Bronchial epithelial cell (primary cell): ENCODE results near the gene LAMB4. TPM values are rescaled to one million over a fixed set of nuclear protein-coding genes. Genes with fewer than 3 reads are reported as not detected.

Experiments
- DNase-seq: peaks from one replicate; pipeline ENCODE4 v3.0.0-alpha.2; 2010; ENCODE audit warnings: low read depth
- FAIRE-seq: peaks from 2 replicates; lab custom pipeline; 2011; peaks lifted over from hg19 to GRCh38; lab: Jason Lieb, UNC
- H3K27me3 ChIP-seq: 2 replicates; pipeline ENCODE4 v1.5.1; 2011; ENCODE audit warnings: low read length; ENCODE audit not compliant: control insufficient read depth, insufficient read depth
- H3K36me3 ChIP-seq: 2 replicates; pipeline ENCODE4 v1.5.1; 2011; ENCODE audit warnings: low read length; ENCODE audit not compliant: control insufficient read depth, insufficient read depth
- H3K4me3 ChIP-seq: 2 replicates; pipeline ENCODE4 v1.5.1; 2011; ENCODE audit warnings: mild to moderate bottlenecking, low read depth, low read length, control low read depth
- CTCF ChIP-seq: IDR thresholded peaks from 2 replicates; pipeline ENCODE4 v1.5.1; 2011; ENCODE audit warnings: mild to moderate bottlenecking, moderate library complexity, low read length, control low read depth, inconsistent platforms; ENCODE audit not compliant: insufficient read depth, severe bottlenecking
- total RNA-seq: library from RNA; depleted of rRNA; stranded (reverse); fragments of >200 nt; gene quantifications from 2 replicates; pipeline ENCODE4 v1.2.1, GENCODE V29; 2014

Gene LAMB4
- total RNA-seq = under 0.01 and 0.13 TPM in 2 replicates

GRCh38 chr7:108130261-108130660, at the start of gene LAMB4:
Gene LAMB4, minus strand, starts transcription at chr7:108130361. Its CDS starts 7,197 bp downstream, at chr7:108123164.
- no peak for TF ChIP-seq CTCF
- H3K36me3 ChIP-seq = no peaks in the 10 kb centered on the region
- DNase-seq = no peak
- H3K27me3 ChIP-seq = no peaks in the 10 kb centered on the region
- no peak within 1 kb of the TSS for H3K4me3 ChIP-seq
- FAIRE-seq = no peak

GRCh38 chr7:108178398-108178797, 48.2 kb upstream of the LAMB4 start:
- Histone ChIP-seq H3K4me3 (no peak overlapping the region), H3K36me3 (no peaks in the 10 kb centered on the region), H3K27me3 (no peaks in the 10 kb centered on the region)
- FAIRE-seq = no peak
- TF ChIP-seq CTCF = no peak
- no peak for DNase-seq

- no peak for TF ChIP-seq CTCF
- DNase-seq (no peak), FAIRE-seq (no peak)
- no peak overlapping the region for H3K4me3 ChIP-seq
- H3K27me3 ChIP-seq = peaks cover 1% of the 10 kb centered on the region
- no peaks in the 10 kb centered on the region for H3K36me3 ChIP-seq
Observed at GRCh38 chr7:108171164-108171563, 41.0 kb upstream of the LAMB4 start.

- no peak overlapping the region for H3K4me3 ChIP-seq
- H3K36me3 ChIP-seq = no peaks in the 10 kb centered on the region
- no peak for DNase-seq
- FAIRE-seq = no peak
- H3K27me3 ChIP-seq = peaks cover 1% of the 10 kb centered on the region
- TF ChIP-seq CTCF = no peak
Observed at GRCh38 chr7:108170251-108170650, 40.1 kb upstream of the LAMB4 start.

- no peak for DNase-seq
- H3K4me3 ChIP-seq = no peak overlapping the region
- peaks cover 1% of the 10 kb centered on the region for H3K27me3 ChIP-seq
- TF ChIP-seq CTCF = no peak
- FAIRE-seq = no peak
- H3K36me3 ChIP-seq = no peaks in the 10 kb centered on the region
Observed at GRCh38 chr7:108167460-108167859, 37.3 kb upstream of the LAMB4 start.

- Histone ChIP-seq H3K27me3 (peaks cover 1% of the 10 kb centered on the region), H3K36me3 (no peaks in the 10 kb centered on the region), H3K4me3 (no peak overlapping the region)
- no peak for TF ChIP-seq CTCF
- DNase-seq = no peak
- no peak for FAIRE-seq
Observed at GRCh38 chr7:108166687-108167086, 36.5 kb upstream of the LAMB4 start.
